IMR-90 (cell line): ENCODE results near the gene PLD1. TPM values are rescaled to one million over a fixed set of nuclear protein-coding genes. Genes with fewer than 3 reads are reported as not detected.
A peak's percentile ranks its signal among the peaks of the same experiment; 100 is the strongest.

ENCODE experiments used
- ATAC-seq: fragments of 200-7000 bp; cut with Tn5 transposase; 2 replicates; pipeline ENCODE4 v1.9.1; 2020; ENCODE audit warnings: low read depth, mild to moderate bottlenecking, moderate library complexity
- BruUV-seq: library from RNA; stranded (reverse); fragments of 400-500 nt; replicated peaks from 2 replicates; lab custom pipeline; 2021; lab: Mats Ljungman, UMichigan
- CTCF ChIA-PET: fragments of 300-600 bp; formaldehyde crosslinking; extraction: SDS; loops from one replicate; lab custom pipeline; 2021; ENCODE audit warnings: antibody characterized with exemption; lab: Yijun Ruan, JAX
- POLR2A ChIA-PET: fragments of 300-600 bp; sonication (Branson Sonifier 250); formaldehyde crosslinking; loops from one replicate; lab custom pipeline; 2022; ENCODE audit warnings: antibody characterized with exemption; ENCODE audit not compliant: unreplicated experiment; lab: Charles Lee
- DNase-seq: peaks from one replicate; pipeline ENCODE4 v3.0.0; 2013
- H2AFZ ChIP-seq: replicated peaks from 2 replicates; pipeline ENCODE3; 2013; ENCODE audit warnings: low read length, mild to moderate bottlenecking; ENCODE audit not compliant: poor library complexity
- H2AK5ac ChIP-seq: 2 replicates; pipeline ENCODE4 v1.6.1; 2013; ENCODE audit warnings: low read depth, low read length, inconsistent platforms
- H2AK9ac ChIP-seq: replicated peaks from 2 replicates; pipeline ENCODE3; 2013; ENCODE audit warnings: mild to moderate bottlenecking, low read depth, low read length, moderate library complexity; ENCODE audit not compliant: poor library complexity
- H2BK120ac ChIP-seq: 2 replicates; pipeline ENCODE4 v1.6.1; 2013; ENCODE audit warnings: low read depth, low read length, inconsistent platforms
- H2BK15ac ChIP-seq: 3 replicates; pipeline ENCODE4 v1.6.1; 2013; ENCODE audit warnings: low read depth, low read length, inconsistent platforms
- H2BK20ac ChIP-seq: 2 replicates; pipeline ENCODE4 v1.6.1; 2013; ENCODE audit warnings: low read depth, mild to moderate bottlenecking, inconsistent platforms, low read length, moderate library complexity
- H2BK5ac ChIP-seq: 2 replicates; pipeline ENCODE4 v1.6.1; 2013; ENCODE audit warnings: mild to moderate bottlenecking, low read depth, low read length, inconsistent platforms; ENCODE audit not compliant: poor library complexity, severe bottlenecking
- H3K14ac ChIP-seq: replicated peaks from 2 replicates; pipeline ENCODE4 v1.6.1; 2013; ENCODE audit warnings: low read depth, low read length, inconsistent platforms
- H3K18ac ChIP-seq: 2 replicates; pipeline ENCODE4 v1.6.1; 2013; ENCODE audit warnings: low read depth, low read length, control low read depth
- H3K23ac ChIP-seq: 2 replicates; pipeline ENCODE4 v1.6.1; 2013; ENCODE audit warnings: low read depth, low read length, inconsistent platforms
- H3K27ac ChIP-seq: 2 replicates; pipeline ENCODE4 v1.5.1; 2013; ENCODE audit warnings: mild to moderate bottlenecking, control low read depth, low read length; ENCODE audit not compliant: insufficient read depth
- H3K27me3 ChIP-seq: 2 replicates; pipeline ENCODE4 v1.6.1; 2013; ENCODE audit warnings: low read length; ENCODE audit not compliant: control insufficient read depth, insufficient read depth
- H3K36me3 ChIP-seq: 2 replicates; pipeline ENCODE4 v1.6.1; 2013; ENCODE audit warnings: low read length, mixed read lengths; ENCODE audit not compliant: control insufficient read depth, insufficient read depth
- H3K4ac ChIP-seq: 2 replicates; pipeline ENCODE4 v1.6.1; 2013; ENCODE audit warnings: low read depth, low read length, inconsistent platforms
- H3K4me1 ChIP-seq: 2 replicates; pipeline ENCODE4 v1.6.1; 2013; ENCODE audit warnings: low read length, mixed read lengths; ENCODE audit not compliant: control insufficient read depth, insufficient read depth
- H3K4me2 ChIP-seq: 2 replicates; pipeline ENCODE4 v1.6.1; 2013; ENCODE audit warnings: low read depth, mild to moderate bottlenecking, control low read depth, low read length, moderate library complexity
- H3K4me3 ChIP-seq: 2 replicates; pipeline ENCODE4 v1.5.1; 2013; ENCODE audit warnings: low read depth, mild to moderate bottlenecking, control low read depth, low read length, moderate library complexity; ENCODE audit not compliant: insufficient read depth
- H3K56ac ChIP-seq: 2 replicates; pipeline ENCODE4 v1.6.1; 2013; ENCODE audit warnings: low read length, inconsistent platforms; ENCODE audit not compliant: insufficient read depth; ENCODE audit errors: extremely low read depth
- H3K79me1 ChIP-seq, 2 experiments: 2 replicates each; pipeline ENCODE4 v1.6.1; 2013; ENCODE audit warnings: low read length in 2 of 2, inconsistent platforms in 1 of 2, low read depth in 1 of 2
- H3K9ac ChIP-seq: 2 replicates; pipeline ENCODE4 v1.6.1; 2013; ENCODE audit warnings: low read depth, low read length, control low read depth
- H3K9me1 ChIP-seq: 2 replicates; pipeline ENCODE4 v1.6.1; 2013; ENCODE audit warnings: low read length, inconsistent platforms; ENCODE audit not compliant: insufficient read depth
- H3K9me3 ChIP-seq: 2 replicates; pipeline ENCODE4 v1.6.1; 2013; ENCODE audit warnings: low read length; ENCODE audit not compliant: control insufficient read depth, insufficient read depth
- H4K20me1 ChIP-seq: 2 replicates; pipeline ENCODE4 v1.6.1; 2013; ENCODE audit warnings: low read length, inconsistent platforms; ENCODE audit not compliant: insufficient read depth
- H4K5ac ChIP-seq: 2 replicates; pipeline ENCODE4 v1.6.1; 2013; ENCODE audit warnings: mild to moderate bottlenecking, low read depth, low read length, control low read depth
- H4K8ac ChIP-seq, 2 experiments: 2 replicates each; pipeline ENCODE4 v1.6.1; 2013; ENCODE audit warnings: low read depth in 2 of 2, low read length in 2 of 2, control low read depth in 1 of 2, inconsistent platforms in 1 of 2
- H4K91ac ChIP-seq: 2 replicates; pipeline ENCODE4 v1.6.1; 2013; ENCODE audit warnings: low read depth, low read length, inconsistent platforms; ENCODE audit not compliant: insufficient read depth
- CEBPB ChIP-seq: IDR thresholded peaks from 2 replicates; pipeline ENCODE4 v1.6.1; 2012; ENCODE audit warnings: low read depth, low read length, improper control_type of control experiment
- RAD21 ChIP-seq: IDR thresholded peaks from 2 replicates; pipeline ENCODE4 v1.6.1; 2012; ENCODE audit warnings: low read length, improper control_type of control experiment
- WGBS, 2 experiments: methylation state at CpG; one replicate each; pipeline versions ENCODE4 v1.1.5 to v1.1.7; 2013; ENCODE audit warnings: missing lambda C conversion rate in 2 of 2; ENCODE audit not compliant: insufficient read length in 1 of 2; ENCODE audit errors: extremely low coverage in 2 of 2; 5-methylcytosine and 5-hydroxymethylcytosine counted together
- dilution Hi-C: fragments of 300-500 bp; cut with HindIII; formaldehyde crosslinking; loops from one replicate; pipeline ENCODE4 v1.14.3; 2018; ENCODE audit warnings: low sequenced_read_pairs; ENCODE audit not compliant: unreplicated experiment
- in situ Hi-C: fragments of 300-500 bp; cut with MboI; formaldehyde crosslinking; loops from 3 replicates; pipeline ENCODE4 v1.14.3; 2019; ENCODE audit warnings: low sequenced_read_pairs, inconsistent platforms, mixed read lengths
- intact Hi-C: fragments of 100-400 bp; cut with micrococcal nuclease; formaldehyde crosslinking; loops from 2 replicates; pipeline ENCODE4 v1.10.0; 2022
- polyA plus RNA-seq, 3 experiments: library from polyadenylated mRNA; depleted of rRNA; stranded (reverse); fragments of >200 nt; gene quantifications; 2 replicates each; pipeline ENCODE4 v1.2.3, GENCODE V29; 2012; ENCODE audit warnings: low replicate concordance in 1 of 3
- total RNA-seq: library from RNA; depleted of rRNA; stranded (reverse); fragments of >200 nt; gene quantifications from 2 replicates; pipeline ENCODE4 v1.2.3, GENCODE V29; 2012

PLD1 gene
- total and polyA plus RNA-seq, 2 of the 4 experiments (the other 2 are of a cell fraction) = 3.3 to 9.7 TPM

DNA sequence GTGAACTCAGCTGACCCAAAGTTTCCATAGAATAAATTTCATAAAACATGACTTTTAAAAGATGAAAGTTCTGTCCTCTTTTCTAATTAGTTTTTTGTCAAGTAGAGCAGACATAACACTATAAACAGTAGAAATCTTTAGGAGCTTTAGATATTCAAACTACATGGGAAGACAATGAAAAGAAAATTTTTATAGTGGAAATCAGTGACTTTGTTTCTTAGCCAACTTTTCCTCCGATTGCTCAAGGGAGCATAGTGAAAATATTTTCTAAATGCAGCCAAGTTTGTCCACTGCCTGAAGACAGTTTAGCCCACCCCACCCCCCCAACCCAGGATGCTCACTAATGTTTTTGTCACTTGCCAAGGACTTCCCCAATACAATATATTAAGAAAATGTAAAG lies 114.9 kb downstream of the PLD1 start:
- Histone ChIP-seq H2AFZ (no peak overlapping the region), H3K36me3 (peaks cover 3% of the 10 kb centered on the region), H3K79me1 (no peaks in the 10 kb centered on the region), H3K9me3 (no peaks in the 10 kb centered on the region), H3K4me1 (0 out of 2 replicates have a peak, but pooled peaks cover 1% of the 10 kb centered on the region), H2AK9ac (no peak overlapping the region), H3K27ac (no peak overlapping the region), H4K8ac (no peak overlapping the region), H3K27me3 (no peaks in the 10 kb centered on the region), H2BK20ac (no peak overlapping the region), H2BK5ac (no peak overlapping the region), H3K4me3 (no peak overlapping the region), H2AK5ac (no peak overlapping the region), H3K18ac (no peak overlapping the region), H3K9ac (no peak overlapping the region), H2BK15ac (no peak overlapping the region), H4K20me1 (no peaks in the 10 kb centered on the region), H3K14ac (no peak overlapping the region), H3K4me2 (no peak overlapping the region), H4K91ac (no peak overlapping the region), H3K4ac (no peak overlapping the region), H3K23ac (no peak overlapping the region), H3K9me1 (no peaks in the 10 kb centered on the region), H2BK120ac (no peak overlapping the region), H4K5ac (no peak overlapping the region), H3K56ac (no peak overlapping the region)
- TF ChIP-seq RAD21 = no peak
- peak; percentile 49 for TF ChIP-seq CEBPB
- in situ Hi-C loops (no loop called here), dilution Hi-C loops (no loop called here), intact Hi-C loops (no loop called here)
- POLR2A ChIA-PET = no interaction called here
- CTCF ChIA-PET = no interaction called here
- BruUV-seq = no TSS peak
- WGBS, 2 experiments = no CpG with 5 or more reads among the region's 1 CpG
- ATAC-seq (peak; percentile 44), DNase-seq (no peak)
